CD14-positive monocyte (primary cell): Measurements from ENCODE around the gene DLGAP1. TPM values are rescaled to one million over a fixed set of nuclear protein-coding genes. Genes with fewer than 3 reads are reported as not detected.
A peak's percentile ranks its signal among the peaks of the same experiment; 100 is the strongest.

Experiments
- DNase-seq, 3 donors: peaks; one replicate each; pipeline ENCODE4 v3.0.0-alpha.2; 2011 to 2022
- H2AFZ ChIP-seq: 2 replicates; pipeline ENCODE4 v1.6.0; 2012; ENCODE audit warnings: mild to moderate bottlenecking, low read depth, low read length, inconsistent platforms; ENCODE audit not compliant: insufficient read depth, poor library complexity, severe bottlenecking
- H3K27ac ChIP-seq, 2 donors: 1 replicate in 1 of 2; 2 replicates in 1 of 2; pipeline ENCODE4 v1.5.1; 2012 to 2013; ENCODE audit warnings: low read length in 2 of 2, control low read depth in 1 of 2, inconsistent platforms in 1 of 2, low read depth in 1 of 2, mild to moderate bottlenecking in 1 of 2
- H3K27me3 ChIP-seq, 2 donors: one replicate each; pipeline versions ENCODE4 v1.6.0 to v1.6.1; 2011 to 2013; ENCODE audit warnings: low read length in 2 of 2; ENCODE audit not compliant: control insufficient read depth in 2 of 2, insufficient read depth in 2 of 2
- H3K36me3 ChIP-seq, 2 donors: replicated peaks in 1 of 2; 1 replicate in 1 of 2; 2 replicates in 1 of 2; pipeline versions ENCODE4 v1.5.1 to v1.6.1; 2012 to 2013; ENCODE audit warnings: low read length in 2 of 2, control low read depth in 1 of 2, inconsistent platforms in 1 of 2, mild to moderate bottlenecking in 1 of 2; ENCODE audit not compliant: insufficient read depth in 2 of 2, control insufficient read depth in 1 of 2
- H3K4me1 ChIP-seq, 2 donors: 1 replicate in 1 of 2; 2 replicates in 1 of 2; pipeline versions ENCODE4 v1.5.1 to v1.6.1; 2012 to 2013; ENCODE audit warnings: low read length in 2 of 2, control low read depth in 1 of 2, inconsistent platforms in 1 of 2, mild to moderate bottlenecking in 1 of 2, moderate library complexity in 1 of 2; ENCODE audit not compliant: insufficient read depth in 2 of 2, control insufficient read depth in 1 of 2
- H3K4me2 ChIP-seq: replicated peaks from 2 replicates; pipeline ENCODE3; 2012; ENCODE audit warnings: low read length, moderate library complexity, mild to moderate bottlenecking; ENCODE audit not compliant: poor library complexity, severe bottlenecking; ENCODE audit errors: extremely low read depth
- H3K4me3 ChIP-seq, 3 experiments: fragments of 200-600 bp in 1 of 3; sonication (generic) in 1 of 3; replicated peaks in 1 of 3; 1 replicate in 2 of 3; 2 replicates in 1 of 3; pipeline ENCODE4 v1.5.1; 2011 to 2013; ENCODE audit warnings: low read length in 3 of 3, mild to moderate bottlenecking in 3 of 3, control low read depth in 2 of 3, low read depth in 2 of 3, inconsistent platforms in 1 of 3, moderate library complexity in 1 of 3
- H3K79me2 ChIP-seq: 2 replicates; pipeline ENCODE4 v1.6.0; 2012; ENCODE audit warnings: mild to moderate bottlenecking, control low read depth, inconsistent platforms, low read length, moderate library complexity; ENCODE audit not compliant: insufficient read depth
- H3K9ac ChIP-seq: 2 replicates; pipeline ENCODE4 v1.6.0; 2017; ENCODE audit warnings: low read length, mild to moderate bottlenecking; ENCODE audit not compliant: insufficient read depth, poor library complexity, severe bottlenecking
- H3K9me3 ChIP-seq, 2 donors: replicated peaks in 1 of 2; 1 replicate in 1 of 2; 2 replicates in 1 of 2; pipeline versions ENCODE4 v1.5.1 to v1.6.1; 2012 to 2013; ENCODE audit warnings: low read length in 2 of 2, control low read depth in 1 of 2; ENCODE audit not compliant: control insufficient read depth in 1 of 2, insufficient read depth in 1 of 2
- H4K20me1 ChIP-seq: 2 replicates; pipeline ENCODE4 v1.6.0; 2012; ENCODE audit warnings: mild to moderate bottlenecking, low read length, control low read depth, moderate library complexity; ENCODE audit not compliant: insufficient read depth
- H3K27ac Mint-ChIP-seq, 7 donors: one replicate each; pipeline ENCODE4 v1.8.0; 2020; ENCODE audit warnings: mild to moderate bottlenecking in 7 of 7, mixed read lengths in 7 of 7, moderate library complexity in 6 of 7, inconsistent platforms in 2 of 7
- H3K27me3 Mint-ChIP-seq, 3 donors: one replicate each; pipeline ENCODE4 v1.8.0; 2021 to 2022; ENCODE audit warnings: low read depth in 3 of 3, mild to moderate bottlenecking in 3 of 3, mixed read lengths in 3 of 3, moderate library complexity in 3 of 3, inconsistent platforms in 1 of 3
- H3K36me3 Mint-ChIP-seq, 2 donors: one replicate each; pipeline ENCODE4 v1.8.0; 2020; ENCODE audit warnings: mixed read lengths in 2 of 2, inconsistent platforms in 1 of 2, mild to moderate bottlenecking in 1 of 2
- H3K4me1 Mint-ChIP-seq: one replicate; pipeline ENCODE4 v1.8.0; 2020; ENCODE audit warnings: mild to moderate bottlenecking, mixed read lengths
- H3K4me3 Mint-ChIP-seq, 2 donors: one replicate each; pipeline ENCODE4 v1.8.0; 2020; ENCODE audit warnings: mild to moderate bottlenecking in 2 of 2, mixed read lengths in 2 of 2, moderate library complexity in 1 of 2
- H3K9me3 Mint-ChIP-seq, 7 donors: one replicate each; pipeline ENCODE4 v1.8.0; 2020 to 2022; ENCODE audit warnings: mixed read lengths in 7 of 7, mild to moderate bottlenecking in 6 of 7, moderate library complexity in 6 of 7, inconsistent platforms in 2 of 7
- WGBS: methylation state at CpG from one replicate; pipeline ENCODE4 v1.1.5; 2013; ENCODE audit warnings: missing lambda C conversion rate; ENCODE audit not compliant: insufficient coverage; 5-methylcytosine and 5-hydroxymethylcytosine counted together
- intact Hi-C, 2 donors: fragments of 100-400 bp; cut with micrococcal nuclease; formaldehyde crosslinking; loops; one replicate each; pipeline versions ENCODE4 v1.15.0 to v1.15.1; 2023
- polyA plus RNA-seq, 3 donors: library from polyadenylated mRNA; depleted of rRNA in 1 of 3; unstranded in 2 of 3; stranded (reverse) in 1 of 3; fragments of 300-500 nt in 2 of 3; fragments of >200 nt in 1 of 3; fragmentation: Illumina TruSeq in 2 of 3; gene quantifications; 1 replicate in 2 of 3; 2 replicates in 1 of 3; pipeline ENCODE4 v1.2.3, GENCODE V29; 2012 to 2021
- TF ChIP-seq, protein P1 (sequence below): fragments of 200-600 bp; IDR thresholded peaks from one replicate; pipeline ENCODE4 v1.8.0; 2022; ENCODE audit warnings: antibody characterized with exemption, mild to moderate bottlenecking

The DLGAP1 gene
- polyA plus RNA-seq, 3 donors: 0.09 to 0.42 TPM; not detected in 1

DNA sequence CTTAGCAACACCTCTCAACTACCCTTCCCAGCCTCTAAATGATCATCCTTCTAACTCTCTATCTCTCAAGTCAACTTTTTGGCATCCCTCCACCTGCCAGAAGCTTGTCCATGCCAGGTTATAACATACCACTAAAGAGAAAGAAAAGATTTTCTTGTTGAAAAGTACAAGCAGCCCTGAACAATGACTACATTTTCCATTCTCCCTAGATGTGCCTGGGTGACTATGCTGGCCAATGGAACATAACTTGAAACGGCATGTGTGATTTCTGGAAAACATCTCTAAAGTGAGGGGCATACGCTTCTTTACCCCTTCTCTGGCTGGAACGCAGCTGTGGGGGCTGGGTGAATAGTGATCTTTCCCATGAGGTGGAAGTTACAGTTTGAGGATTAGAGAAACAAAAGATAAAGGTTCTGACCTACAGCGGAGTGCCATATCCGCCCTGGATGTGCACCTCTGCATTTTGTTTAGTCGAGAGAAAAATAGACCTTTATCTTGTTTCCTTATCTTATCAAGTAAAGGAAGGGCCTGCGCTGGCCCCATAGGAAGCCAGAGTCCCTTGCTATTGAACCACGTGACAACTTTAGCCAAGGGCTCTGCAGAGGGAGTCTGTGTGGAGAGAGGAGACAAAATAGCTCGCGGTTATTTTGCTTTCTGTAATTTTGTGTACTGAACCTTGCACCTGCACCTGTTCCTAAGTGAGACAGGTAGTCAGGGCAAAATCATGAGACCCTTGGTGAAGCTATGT is 568.4 kb downstream of the DLGAP1 start:
- no peak overlapping the region for H3K9ac ChIP-seq
- 2% methylated on average over 4 of the region's 10 CpGs for WGBS
- peak overlapping the region in 1 of 7 donors; percentile 52 for H3K27ac Mint-ChIP-seq

DNA sequence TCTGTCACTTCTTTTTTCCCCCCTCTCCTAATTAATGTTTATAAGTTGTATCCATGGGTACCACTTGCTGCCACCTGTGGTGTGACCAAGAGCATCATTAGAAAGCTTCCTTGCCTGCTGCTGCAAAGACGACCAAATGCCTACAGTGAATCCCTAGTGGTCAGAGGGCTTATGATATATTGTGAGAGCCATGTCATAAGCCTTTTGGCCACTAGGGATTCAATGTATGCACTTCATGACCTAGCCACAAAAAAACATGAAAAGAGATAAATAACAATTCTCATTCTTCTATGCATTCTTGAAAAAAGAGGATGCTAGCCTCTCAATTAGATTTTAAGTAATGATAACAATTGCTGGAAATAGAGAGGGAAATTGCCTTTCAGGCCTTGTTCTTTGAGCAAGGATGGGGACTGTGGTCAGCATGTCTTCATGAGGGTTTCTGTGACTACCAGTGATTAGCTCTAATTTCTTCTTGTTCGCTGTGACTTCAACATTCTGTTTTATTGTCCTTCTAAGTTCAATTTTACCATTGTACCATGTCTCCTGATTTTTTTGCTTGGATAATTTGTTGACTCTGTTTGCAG is 569.8 kb downstream of the DLGAP1 start:
- WGBS: no CpG with 5 or more reads among the region's 2 CpGs
- intact Hi-C loops: no loop called here

More for the DNA sequence above, 568.4 kb downstream of the DLGAP1 start:
- Histone ChIP-seq H3K4me3 (no peak overlapping the region), H3K79me2 (no peaks in the 10 kb centered on the region), H3K27ac (no peak overlapping the region), H3K27me3 (no peaks in the 10 kb centered on the region), H3K4me1 (no peaks in the 10 kb centered on the region), H2AFZ (peak overlapping the region; percentile 10), H3K4me2 (no peak overlapping the region), H3K36me3 (no peaks in the 10 kb centered on the region), H3K9me3 (no peaks in the 10 kb centered on the region), H4K20me1 (no peaks in the 10 kb centered on the region)
- intact Hi-C loops: no loop called here
- H3K4me3 Mint-ChIP-seq: no peak overlapping the region
- TF ChIP-seq, protein P1, sequence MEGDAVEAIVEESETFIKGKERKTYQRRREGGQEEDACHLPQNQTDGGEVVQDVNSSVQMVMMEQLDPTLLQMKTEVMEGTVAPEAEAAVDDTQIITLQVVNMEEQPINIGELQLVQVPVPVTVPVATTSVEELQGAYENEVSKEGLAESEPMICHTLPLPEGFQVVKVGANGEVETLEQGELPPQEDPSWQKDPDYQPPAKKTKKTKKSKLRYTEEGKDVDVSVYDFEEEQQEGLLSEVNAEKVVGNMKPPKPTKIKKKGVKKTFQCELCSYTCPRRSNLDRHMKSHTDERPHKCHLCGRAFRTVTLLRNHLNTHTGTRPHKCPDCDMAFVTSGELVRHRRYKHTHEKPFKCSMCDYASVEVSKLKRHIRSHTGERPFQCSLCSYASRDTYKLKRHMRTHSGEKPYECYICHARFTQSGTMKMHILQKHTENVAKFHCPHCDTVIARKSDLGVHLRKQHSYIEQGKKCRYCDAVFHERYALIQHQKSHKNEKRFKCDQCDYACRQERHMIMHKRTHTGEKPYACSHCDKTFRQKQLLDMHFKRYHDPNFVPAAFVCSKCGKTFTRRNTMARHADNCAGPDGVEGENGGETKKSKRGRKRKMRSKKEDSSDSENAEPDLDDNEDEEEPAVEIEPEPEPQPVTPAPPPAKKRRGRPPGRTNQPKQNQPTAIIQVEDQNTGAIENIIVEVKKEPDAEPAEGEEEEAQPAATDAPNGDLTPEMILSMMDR: no peak
- peaks cover 7 to 18% of the 10 kb centered on the region in 2 donors for H3K36me3 Mint-ChIP-seq
- H3K4me1 Mint-ChIP-seq: peaks cover 7% of the 10 kb centered on the region
- peaks cover 0 to 7% (median 3%) of the 10 kb centered on the region in 3 donors for H3K27me3 Mint-ChIP-seq
- H3K9me3 Mint-ChIP-seq: peaks cover 0 to 1% (median 0%) of the 10 kb centered on the region in 7 donors
- DNase-seq: no peak

More for the DNA sequence above, 569.8 kb downstream of the DLGAP1 start:
- no peak overlapping the region for H3K4me2 ChIP-seq
- no peak overlapping the region for H3K4me3 Mint-ChIP-seq
- no peaks in the 10 kb centered on the region for H4K20me1 ChIP-seq
- no peak overlapping the region for H3K9ac ChIP-seq
- H3K27me3 Mint-ChIP-seq: peaks cover 0 to 5% (median 3%) of the 10 kb centered on the region in 3 donors
- TF ChIP-seq, protein P1: peak; percentile 62
- no peaks in the 10 kb centered on the region for H3K36me3 ChIP-seq
- H3K9me3 ChIP-seq: no peaks in the 10 kb centered on the region
- peaks cover 0 to 1% (median 0%) of the 10 kb centered on the region in 7 donors for H3K9me3 Mint-ChIP-seq
- no peak for DNase-seq
- no peak overlapping the region for H2AFZ ChIP-seq
- peaks cover 7 to 18% of the 10 kb centered on the region in 2 donors for H3K36me3 Mint-ChIP-seq
- H3K27me3 ChIP-seq: no peaks in the 10 kb centered on the region
- H3K4me1 ChIP-seq: peaks cover 4 to 5% of the 10 kb centered on the region in 2 donors
- peak overlapping the region in 1 of 7 donors; percentile 2 for H3K27ac Mint-ChIP-seq
- H3K79me2 ChIP-seq: no peaks in the 10 kb centered on the region
- H3K27ac ChIP-seq: no peak overlapping the region
- no peak overlapping the region for H3K4me3 ChIP-seq
- H3K4me1 Mint-ChIP-seq: peaks cover 14% of the 10 kb centered on the region
